HepG2 (cell line): ENCODE results near the gene TPGS1. TPM values are rescaled to one million over a fixed set of nuclear protein-coding genes. Genes with fewer than 3 reads are reported as not detected.

Experiments used
- ATAC-seq: fragments of 200-7000 bp; cut with Tn5 transposase; 3 replicates; pipeline ENCODE4 v1.9.1; 2020; ENCODE audit warnings: mild to moderate bottlenecking, moderate library complexity
- BruUV-seq: library from RNA; stranded (reverse); fragments of 400-500 nt; replicated peaks from 2 replicates; lab custom pipeline; 2021; lab: Mats Ljungman, UMichigan
- CTCF ChIA-PET: fragments of 300-600 bp; formaldehyde crosslinking; extraction: SDS; loops from one replicate; lab custom pipeline; 2021; ENCODE audit warnings: low total read pairs, inconsistent platforms, low intra/inter-chr PET ratio; lab: Yijun Ruan, JAX
- POLR2A ChIA-PET: fragments of 350-600 bp; sonication (Branson Sonifier 250); formaldehyde crosslinking; loops from one replicate; lab custom pipeline; 2020; ENCODE audit warnings: antibody characterized with exemption, inconsistent platforms; lab: Yijun Ruan, JAX
- DNase-seq: peaks from one replicate; pipeline ENCODE4 v3.0.0-alpha.2; 2015; ENCODE audit warnings: low spot score
- FAIRE-seq: peaks from 3 replicates; lab custom pipeline; 2011; peaks lifted over from hg19 to GRCh38; lab: Jason Lieb, UNC
- H2AFZ ChIP-seq: one replicate; pipeline ENCODE4 v1.6.1; 2011; ENCODE audit warnings: low read length, inconsistent platforms
- H3K27ac ChIP-seq: fragments of 300-600 bp; 3 replicates; pipeline ENCODE4 v1.8.0; 2011; ENCODE audit warnings: mixed run types, mild to moderate bottlenecking, mixed read lengths, low read length, inconsistent platforms; ENCODE audit not compliant: insufficient read depth; ENCODE audit errors: extremely low read length
- H3K27me3 ChIP-seq, 2 experiments: fragments of 200-600 bp in 1 of 2; 2 replicates in 1 of 2; 3 replicates in 1 of 2; pipeline versions ENCODE4 v1.6.0 to v1.8.0; 2011; ENCODE audit warnings: low read length in 2 of 2, mild to moderate bottlenecking in 2 of 2, moderate library complexity in 2 of 2, inconsistent platforms in 1 of 2; ENCODE audit not compliant: insufficient read depth in 2 of 2, control insufficient read depth in 1 of 2
- H3K36me3 ChIP-seq, 2 experiments: fragments of 200-600 bp in 1 of 2; replicated peaks in 1 of 2; 2 replicates in 1 of 2; 3 replicates in 1 of 2; pipeline versions ENCODE4 v1.5.1 to v1.8.0; 2011; ENCODE audit warnings: low read length in 2 of 2, inconsistent platforms in 1 of 2; ENCODE audit not compliant: insufficient read depth in 2 of 2, control insufficient read depth in 1 of 2
- H3K4me1 ChIP-seq: 2 replicates; pipeline ENCODE4 v1.5.1; 2012; ENCODE audit warnings: low read length, inconsistent platforms; ENCODE audit not compliant: insufficient read depth
- H3K4me2 ChIP-seq: 2 replicates; pipeline ENCODE4 v1.6.0; 2011; ENCODE audit warnings: low read depth, low read length, inconsistent platforms
- H3K4me3 ChIP-seq, 3 experiments: fragments of 200-600 bp in 1 of 3; sonication (generic), shearing (Covaris generic) in 1 of 3; replicated peaks in 1 of 3; 2 replicates each; pipeline ENCODE4 v1.5.1; 2011 to 2016; ENCODE audit warnings: low read length in 3 of 3, inconsistent platforms in 2 of 3, low read depth in 2 of 3, mild to moderate bottlenecking in 2 of 3, control low read depth in 1 of 3, mixed read lengths in 1 of 3; ENCODE audit not compliant: insufficient read depth in 1 of 3
- H3K79me2 ChIP-seq: one replicate; pipeline ENCODE4 v1.6.1; 2011; ENCODE audit warnings: low read length, inconsistent platforms; ENCODE audit not compliant: insufficient read depth
- H3K9ac ChIP-seq: 2 replicates; pipeline ENCODE4 v1.6.0; 2011; ENCODE audit warnings: mild to moderate bottlenecking, low read depth, low read length, inconsistent platforms; ENCODE audit not compliant: insufficient read depth
- H3K9me3 ChIP-seq: 2 replicates; pipeline ENCODE4 v1.5.1; 2012; ENCODE audit warnings: mild to moderate bottlenecking, low read length
- H4K20me1 ChIP-seq: 2 replicates; pipeline ENCODE4 v1.6.0; 2011; ENCODE audit warnings: inconsistent platforms, mild to moderate bottlenecking, low read length, moderate library complexity; ENCODE audit not compliant: insufficient read depth
- ADNP ChIP-seq: sonication (generic); formaldehyde crosslinking; IDR thresholded peaks from 2 replicates; pipeline ENCODE4 v1.4.0; 2020; ENCODE audit warnings: missing genetic modification reagents
- ZBTB33 ChIP-seq: sonication (generic); formaldehyde crosslinking; IDR thresholded peaks from 2 replicates; pipeline ENCODE4 v1.4.0; 2020; ENCODE audit warnings: missing genetic modification reagents
- ZBTB8A ChIP-seq: sonication (generic); formaldehyde crosslinking; IDR thresholded peaks from 2 replicates; pipeline ENCODE4 v1.4.0; 2020; ENCODE audit warnings: mild to moderate bottlenecking, low read depth, missing genetic modification reagents, borderline replicate concordance
- ZFP82 ChIP-seq: sonication (generic); formaldehyde crosslinking; IDR thresholded peaks from 2 replicates; pipeline ENCODE4 v1.5.1; 2020; ENCODE audit warnings: mild to moderate bottlenecking, missing genetic modification reagents, borderline replicate concordance
- ZMYM3 ChIP-seq: sonication (generic); formaldehyde crosslinking; IDR thresholded peaks from 2 replicates; pipeline ENCODE4 v1.5.1; 2020; ENCODE audit warnings: mild to moderate bottlenecking, missing genetic modification reagents
- ZNF234 ChIP-seq: sonication (generic); formaldehyde crosslinking; conservative IDR thresholded peaks from 2 replicates; pipeline ENCODE4 v1.5.1; 2020; ENCODE audit warnings: mild to moderate bottlenecking, missing genetic modification reagents
- ZNF468 ChIP-seq: sonication (generic); formaldehyde crosslinking; IDR thresholded peaks from 2 replicates; pipeline ENCODE4 v1.8.0; 2022; ENCODE audit warnings: mild to moderate bottlenecking, moderate library complexity, missing genetic modification reagents
- ZNF670 ChIP-seq: sonication (generic); formaldehyde crosslinking; IDR thresholded peaks from 2 replicates; pipeline ENCODE4 v1.8.0; 2022; ENCODE audit warnings: mild to moderate bottlenecking, missing genetic modification reagents, borderline replicate concordance
- WGBS: methylation state at CpG from one replicate; pipeline ENCODE4 v1.1.6; 2017; ENCODE audit warnings: low lambda C conversion rate; 5-methylcytosine and 5-hydroxymethylcytosine counted together
- in situ Hi-C: cut with HindIII; loops from 2 replicates; pipeline ENCODE4 v1.10.0; 2017; ENCODE audit warnings: low pct_unique_long_range_greater_than_20kb; ENCODE audit not compliant: extremely low pct_ligation_motif_present
- intact Hi-C: fragments of 100-400 bp; cut with micrococcal nuclease; formaldehyde crosslinking; loops from one replicate; pipeline ENCODE4 v1.10.0; 2022; ENCODE audit not compliant: unreplicated experiment
- polyA plus RNA-seq, 8 experiments: library from polyadenylated mRNA; depleted of rRNA in 3 of 8; stranded (reverse) in 7 of 8; unstranded in 1 of 8; fragments of >200 nt; fragmentation: Illumina TruSeq in 4 of 8; extraction: Trizol in 4 of 8; gene quantifications; 2 replicates each; pipeline versions ENCODE4 v1.2.1 to v1.2.3, GENCODE V29; 2011 to 2016; ENCODE audit warnings: low read depth in 4 of 8, missing spikeins in 1 of 8, mixed read lengths in 1 of 8; ENCODE audit not compliant: insufficient read depth in 1 of 8
- total RNA-seq, 5 experiments: library from RNA; depleted of rRNA; stranded (reverse); fragments of >200 nt; fragmentation: Illumina TruSeq; extraction: Trizol; gene quantifications; 2 replicates each; pipeline ENCODE4 v1.2.3, GENCODE V29; 2016; ENCODE audit warnings: low read depth in 1 of 5
- TF ChIP-seq, protein P1 (sequence below): sonication (generic); formaldehyde crosslinking; IDR thresholded peaks from 2 replicates; pipeline ENCODE4 v1.5.1; 2020; ENCODE audit warnings: mild to moderate bottlenecking, missing genetic modification reagents, moderate library complexity

The TPGS1 gene
- total and polyA plus RNA-seq, 2 of the 13 experiments (the other 11 are each of a cell fraction or from before 2014, with no cell fraction given): 1.1 to 6.2 TPM

GRCh38 chr19:508204-509150 is 1.2 kb downstream of the TPGS1 start:
- H3K27ac ChIP-seq: no peak overlapping the region
- in situ Hi-C loops: no loop called here

More at GRCh38 chr19:508204-509150, 1.2 kb downstream of the TPGS1 start:
- Histone ChIP-seq H3K4me1 (peaks cover 37% of the 10 kb centered on the region), H3K9ac (peak overlapping the region; percentile 93), H3K27me3 (no peaks in the 10 kb centered on the region), H3K4me3 (peak overlapping the region; percentile 93 to 99 (median 97)), H3K36me3 (no peaks in the 10 kb centered on the region), H2AFZ (no peak overlapping the region), H3K79me2 (no peaks in the 10 kb centered on the region), H3K9me3 (no peaks in the 10 kb centered on the region), H4K20me1 (no peaks in the 10 kb centered on the region; the same call in 1 of the 2 replicates), H3K4me2 (peak overlapping the region; percentile 82)
- no peak for DNase-seq
- 72% methylated on average over 23 of the region's 32 CpGs for WGBS
- ATAC-seq: no peak
- ChIA-PET CTCF (interaction anchor here (0.8 kb wide), 1 partner anchor 13 kb away, joined by 3 read pairs; no protein-coding TSS in a partner anchor), POLR2A (interaction anchor here (0.8 to 2.8 kb wide), 3 partner anchors 13 to 23 kb away, joined by 3 to 33 read pairs (median 3); partner anchors contain the start of gene CDC34)
- TSS peak; percentile 56 for BruUV-seq
- TF ChIP-seq ADNP (CRISPR knock-in tag) (no peak), ZFP82 (CRISPR knock-in tag) (peak; percentile 44; the same call in 1 of the 2 replicates), ZBTB33 (CRISPR knock-in tag) (0 out of 2 replicates have a peak, but pooled peaks have one; percentile 8), ZMYM3 (no peak), ZBTB8A (CRISPR knock-in tag) (no peak), ZNF468 (no peak), ZNF234 (no peak), ZNF670 (CRISPR knock-in tag) (0 out of 2 replicates have a peak, but pooled peaks have one; percentile 1)
- TF ChIP-seq, protein P1, sequence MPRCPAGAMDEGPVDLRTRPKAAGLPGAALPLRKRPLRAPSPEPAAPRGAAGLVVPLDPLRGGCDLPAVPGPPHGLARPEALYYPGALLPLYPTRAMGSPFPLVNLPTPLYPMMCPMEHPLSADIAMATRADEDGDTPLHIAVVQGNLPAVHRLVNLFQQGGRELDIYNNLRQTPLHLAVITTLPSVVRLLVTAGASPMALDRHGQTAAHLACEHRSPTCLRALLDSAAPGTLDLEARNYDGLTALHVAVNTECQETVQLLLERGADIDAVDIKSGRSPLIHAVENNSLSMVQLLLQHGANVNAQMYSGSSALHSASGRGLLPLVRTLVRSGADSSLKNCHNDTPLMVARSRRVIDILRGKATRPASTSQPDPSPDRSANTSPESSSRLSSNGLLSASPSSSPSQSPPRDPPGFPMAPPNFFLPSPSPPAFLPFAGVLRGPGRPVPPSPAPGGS (CRISPR knock-in tag): no peak
- intact Hi-C loops: no loop called here
- no peak for FAIRE-seq
